Pancreas (tissue), 10 donors: ENCODE results near the gene MIA. TPM values are rescaled to one million over a fixed set of nuclear protein-coding genes. Genes with fewer than 3 reads are reported as not detected.

ENCODE experiments used
- ATAC-seq, 4 donors: fragments of 200-7000 bp; cut with Tn5 transposase; one replicate each; pipeline versions ENCODE4 v1.8.0 to v1.9.1; 2020; ENCODE audit warnings: mild to moderate bottlenecking in 4 of 4, moderate library complexity in 4 of 4
- DNase-seq, 6 donors: peaks; one replicate each; pipeline ENCODE4 v3.0.0-alpha.2; 2020
- FAIRE-seq: peaks from 2 replicates; lab custom pipeline; 2012; peaks lifted over from hg19 to GRCh38; lab: Jason Lieb, UNC
- H3K27ac ChIP-seq, 4 donors: fragments of 200-600 bp; sonication (generic); 1 replicate in 3 of 4; 2 replicates in 1 of 4; pipeline versions ENCODE4 v1.5.0 to v1.8.0; 2020
- H3K27me3 ChIP-seq, 4 donors: fragments of 200-600 bp; one replicate each; pipeline ENCODE4 v1.8.0; 2021
- H3K36me3 ChIP-seq, 3 donors: fragments of 200-600 bp; sonication (generic) in 1 of 3; one replicate each; pipeline versions ENCODE4 v1.5.0 to v1.8.0; 2020 to 2021
- H3K4me1 ChIP-seq, 3 donors: fragments of 200-600 bp; one replicate each; pipeline ENCODE4 v1.8.0; 2021
- H3K4me3 ChIP-seq, 4 donors: fragments of 200-600 bp; sonication (generic) in 2 of 4; one replicate each; pipeline versions ENCODE4 v1.5.0 to v1.8.0; 2020 to 2021
- H3K9me3 ChIP-seq, 4 donors: fragments of 200-600 bp; one replicate each; pipeline ENCODE4 v1.8.0; 2021
- CTCF ChIP-seq, 4 donors: fragments of 200-600 bp; sonication (generic) in 3 of 4; IDR thresholded peaks; one replicate each; pipeline versions ENCODE4 v1.5.0 to v1.8.0; 2021; ENCODE audit warnings: antibody characterized with exemption in 4 of 4
- WGBS, 2 donors: extraction: QIAGEN DNeasy Blood & Tissue Kit; methylation state at CpG; one replicate each; pipeline ENCODE4 v1.1.7; 2013; 5-methylcytosine and 5-hydroxymethylcytosine counted together
- intact Hi-C, 3 donors: fragments of 100-400 bp; cut with DNase I; formaldehyde crosslinking; loops; one replicate each; pipeline versions ENCODE4 v1.11.1 to v1.14.2; 2022
- polyA plus RNA-seq, 2 donors: library from polyadenylated mRNA; stranded (reverse); fragments of 200-250 nt; gene quantifications; one replicate each; pipeline ENCODE4 v1.2.3, GENCODE V29; 2013
- total RNA-seq, 6 donors: library from RNA; stranded (reverse); fragmentation: NEBNext Ultra II Directional in 4 of 6; extraction: Animal tissue kit (Norgen Biotek cat#: 25700) in 4 of 6; gene quantifications; one replicate each; pipeline versions ENCODE4 v1.2.1 to v1.2.4, GENCODE V29; 2021 to 2023
- donor health status: healthy with polysubstance abuse.
- donor health status: DM: no; HTN: no; CAD: no; lungs with moderate emphysema.
- donor health status: DM: no; HTN: no; CAD: no.
- donor health status: control.
- donor health status: control.
- donor health status: Bipolar disorder and iron deficiency.
- donor health status: DM: yes; HTN: yes; CAD: no.
- donor health status: DM: no; HTN: no; CAD: no.
- donor health status: DM: no; HTN: no; CAD: no.
- donor health status: DM: yes; HTN: yes; CAD: no.

The MIA gene
- total and polyA plus RNA-seq, 8 donors: 0.79 to 2.2 (median 1.4) TPM; not detected in 4

- no peaks in the 10 kb centered on the region for H3K27me3 ChIP-seq
- ATAC-seq: no peak
- H3K36me3 ChIP-seq: peaks cover 0 to 36% (median 21%) of the 10 kb centered on the region in 3 donors
- no peak for FAIRE-seq
- intact Hi-C loops: no loop called here
- TF ChIP-seq CTCF (IDR thresholded peaks at IDR 0.05): no peak
- H3K9me3 ChIP-seq: no peaks in the 10 kb centered on the region
- no peak overlapping the region for H3K27ac ChIP-seq
- no peak for DNase-seq
- no peak overlapping the region for H3K4me3 ChIP-seq
- no peaks in the 10 kb centered on the region for H3K4me1 ChIP-seq
- 85 to 92% methylated on average over 15 to 16 of the region's 16 CpGs for WGBS, 2 donors
Observed at GRCh38 chr19:40739871-40740703, 35.2 kb upstream of the MIA start.

GRCh38 chr19:40740747-40741146 lies 34.6 kb upstream of the MIA start:
- no peaks in the 10 kb centered on the region for H3K4me1 ChIP-seq
- no peak overlapping the region for H3K4me3 ChIP-seq
- peaks cover 0 to 30% (median 21%) of the 10 kb centered on the region in 3 donors for H3K36me3 ChIP-seq
- ATAC-seq (no peak), FAIRE-seq (no peak), DNase-seq (no peak)
- WGBS, 2 donors: 82 to 84% methylated on average over 6 of the region's 6 CpGs
- no peaks in the 10 kb centered on the region for H3K27me3 ChIP-seq
- no peak for TF ChIP-seq CTCF (IDR thresholded peaks at IDR 0.05)
- intact Hi-C loops: no loop called here
- no peaks in the 10 kb centered on the region for H3K9me3 ChIP-seq
- no peak overlapping the region for H3K27ac ChIP-seq

GRCh38 chr19:40741527-40742390 lies 33.6 kb upstream of the MIA start:
- TF ChIP-seq CTCF (IDR thresholded peaks at IDR 0.05): no peak
- intact Hi-C loops: no loop called here
- ATAC-seq: no peak
- Histone ChIP-seq H3K4me3 (no peak overlapping the region), H3K36me3 (peaks cover 0 to 22% (median 18%) of the 10 kb centered on the region in 3 donors), H3K9me3 (no peaks in the 10 kb centered on the region), H3K27ac (no peak overlapping the region), H3K4me1 (no peaks in the 10 kb centered on the region), H3K27me3 (no peaks in the 10 kb centered on the region)
- 81 to 84% methylated on average over 10 of the region's 10 CpGs for WGBS, 2 donors
- FAIRE-seq: no peak
- no peak for DNase-seq

GRCh38 chr19:40742477-40742876 lies 32.8 kb upstream of the MIA start:
- no peak overlapping the region for H3K4me3 ChIP-seq
- H3K9me3 ChIP-seq: no peaks in the 10 kb centered on the region
- no peaks in the 10 kb centered on the region for H3K27me3 ChIP-seq
- H3K36me3 ChIP-seq: peaks cover 0 to 15% (median 11%) of the 10 kb centered on the region in 3 donors
- TF ChIP-seq CTCF (IDR thresholded peaks at IDR 0.05): no peak
- FAIRE-seq (no peak), DNase-seq (peak in 1 of 6 donors; percentile 58), ATAC-seq (peak in 3 of 4 donors; percentile 6 to 52 (median 36))
- 44 to 51% methylated on average over 17 of the region's 17 CpGs for WGBS, 2 donors
- no peak overlapping the region for H3K27ac ChIP-seq
- intact Hi-C loops: no loop called here
- H3K4me1 ChIP-seq: no peaks in the 10 kb centered on the region
